Activated gamma-delta T cell treated with anti-CD3 and anti-CD28 coated beads, Interleukin-2, amount 50 U/mL, for 16 hours (primary cell): Measurements from ENCODE around the gene SLC1A2.

Experiments used
- DNase-seq: peaks from one replicate; pipeline ENCODE4 v3.0.0-alpha.2; 2020; ENCODE audit warnings: low read depth

SLC1A2 gene

DNA sequence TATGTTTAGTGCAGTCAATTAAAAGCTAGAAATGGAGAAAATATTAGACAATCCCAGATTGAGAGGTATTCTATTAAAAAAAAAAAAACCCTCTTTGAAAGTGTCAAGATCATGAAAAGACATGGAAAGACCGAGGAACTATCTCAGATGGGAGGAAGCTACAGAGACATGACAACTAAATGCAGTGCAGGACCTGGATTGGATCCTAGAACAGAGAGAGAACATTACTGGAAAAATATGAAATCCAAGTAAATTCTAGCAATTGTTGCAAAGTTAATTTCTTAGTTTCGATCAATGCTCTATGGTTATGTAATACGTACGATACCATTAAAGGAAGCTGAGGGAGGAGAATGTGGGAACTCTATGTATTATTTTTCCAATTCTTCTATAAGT is 43.2 kb downstream of the SLC1A2 start:
- DNase-seq = no peak

DNA sequence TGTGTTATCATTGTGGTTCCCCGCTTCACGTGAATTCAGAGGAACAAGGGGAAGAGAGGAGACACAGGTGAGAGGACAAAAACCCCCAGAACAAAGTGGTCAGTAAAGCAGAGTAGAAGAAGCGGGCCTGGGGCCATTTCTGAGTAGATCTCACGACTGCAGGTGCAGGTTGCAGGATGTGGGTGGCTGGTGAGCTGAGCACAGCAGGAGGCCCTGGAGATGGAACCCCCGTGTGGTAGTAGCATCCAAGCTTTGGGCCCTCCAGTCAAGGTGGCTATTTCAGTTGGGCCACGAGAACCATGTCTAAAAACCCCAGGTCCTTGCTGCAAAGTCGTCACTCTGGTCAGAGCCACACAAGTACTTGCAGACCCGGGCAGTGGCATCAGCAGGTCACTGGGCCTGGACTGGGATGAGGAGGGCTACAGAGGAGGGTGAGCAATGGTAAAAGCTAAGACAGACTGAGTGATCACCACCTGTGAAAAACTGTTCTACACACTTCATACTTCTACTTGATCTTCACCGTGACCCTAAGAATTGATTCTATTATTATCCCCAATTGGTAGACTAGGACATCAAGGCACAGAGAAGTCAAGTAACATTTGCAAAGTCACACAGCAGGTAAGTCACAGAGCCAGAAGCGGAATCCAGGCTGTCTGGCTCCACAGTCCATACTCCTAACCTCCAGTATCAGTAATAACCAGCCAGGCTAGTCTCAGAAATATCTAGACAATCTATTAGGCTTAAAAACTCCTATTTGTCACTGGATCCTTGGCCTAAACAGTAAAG is 43.8 kb downstream of the SLC1A2 start:
- no peak for DNase-seq

- no peak for DNase-seq
Measured at GRCh38 chr11:35373284-35373933, 45.9 kb downstream of the SLC1A2 start.

DNA sequence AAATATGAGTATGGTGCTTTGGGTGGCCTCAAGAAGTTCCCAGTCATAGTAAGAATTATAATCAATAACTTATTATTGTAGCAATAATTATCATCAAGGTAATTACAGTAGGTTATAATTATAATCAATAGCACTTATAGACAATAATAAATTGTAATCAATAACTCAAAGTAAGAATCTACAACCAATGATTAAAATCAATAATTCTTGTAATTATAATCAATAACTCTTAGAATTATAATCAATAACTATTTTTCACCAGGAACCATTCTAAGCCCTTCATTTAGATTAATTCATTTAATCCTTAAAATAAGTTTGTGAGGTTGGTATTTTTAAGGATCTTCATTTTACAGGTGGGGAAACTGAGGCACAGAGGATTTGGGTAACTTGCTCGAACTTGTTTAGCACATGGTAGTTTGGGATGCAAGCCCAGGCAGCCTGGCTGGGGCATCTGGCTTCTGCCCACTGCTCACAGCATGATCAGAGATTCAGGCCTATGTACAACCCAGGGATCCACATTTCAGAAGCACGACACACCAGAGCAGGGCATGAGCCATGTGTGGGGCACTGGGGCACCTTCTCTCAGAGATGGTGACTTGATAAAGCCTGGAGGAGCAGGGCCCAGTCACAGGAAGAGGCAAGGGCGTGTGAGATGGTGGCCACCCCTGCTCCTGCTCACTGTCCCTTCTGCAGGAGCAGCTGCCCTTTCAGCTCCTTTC is 46.6 kb downstream of the SLC1A2 start:
- DNase-seq = no peak

DNA sequence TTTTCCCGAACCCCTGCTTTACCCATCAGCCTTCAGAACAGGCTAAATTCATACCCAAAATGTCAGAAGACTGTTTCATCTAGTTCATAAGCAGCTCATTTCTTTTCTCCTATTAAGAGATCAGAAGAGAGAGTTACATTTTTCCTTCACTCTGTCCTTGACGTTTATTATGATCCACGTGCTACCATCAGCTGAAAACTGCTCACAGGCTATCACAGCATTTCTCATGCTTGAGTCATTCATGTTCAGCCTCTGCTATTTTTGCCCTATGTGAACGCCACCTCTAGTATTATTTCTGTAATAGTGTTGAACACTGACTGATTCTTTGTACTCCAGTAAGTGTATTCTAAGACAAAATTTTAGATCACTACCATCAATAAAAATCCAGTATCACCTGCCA is 51.9 kb downstream of the SLC1A2 start:
- DNase-seq = no peak

DNA sequence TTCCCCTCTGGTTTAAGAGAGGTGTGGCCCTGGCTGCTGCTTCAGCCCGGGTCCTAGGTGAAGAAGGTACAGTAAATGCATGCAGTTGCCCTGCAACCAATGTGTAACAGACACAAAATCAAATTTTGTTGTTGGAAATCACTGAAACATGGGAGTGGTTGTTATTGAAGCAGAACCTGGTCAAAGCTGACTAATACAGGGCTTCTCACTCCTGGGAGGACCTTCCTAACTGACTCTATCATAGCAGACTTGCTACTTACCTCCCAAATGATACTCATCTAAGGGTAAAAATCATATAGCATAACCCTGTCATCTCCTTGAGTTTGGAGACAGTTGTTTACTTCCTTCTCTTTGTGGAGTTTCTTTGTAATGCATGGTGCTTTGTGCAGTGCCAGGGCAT is 52.6 kb downstream of the SLC1A2 start:
- no peak for DNase-seq

GRCh38 chr11:35365961-35366360 is 53.4 kb downstream of the SLC1A2 start:
- DNase-seq = no peak

DNA sequence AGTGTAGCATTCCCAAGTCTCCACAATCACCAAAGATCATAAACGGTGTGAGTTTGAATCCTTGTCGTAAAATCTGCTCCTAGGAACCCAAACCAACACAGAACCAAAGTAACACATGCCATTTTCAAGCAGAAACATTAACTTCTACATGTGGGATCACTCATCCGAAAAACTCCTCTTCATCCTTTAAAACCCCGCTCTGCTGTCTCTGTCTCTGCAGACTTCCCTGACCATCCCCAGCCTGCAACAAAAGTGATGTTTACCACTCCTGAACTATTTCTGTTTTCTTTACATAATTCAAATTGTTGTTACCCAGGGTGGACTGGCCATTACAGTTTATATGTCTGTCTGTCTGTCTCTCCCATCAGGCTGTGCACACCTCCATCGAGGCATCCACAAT is 54.0 kb downstream of the SLC1A2 start:
- DNase-seq = no peak

- no peak for DNase-seq
Measured at GRCh38 chr11:35363854-35364780, 55.2 kb downstream of the SLC1A2 start.

GRCh38 chr11:35363246-35363801 is 56.0 kb downstream of the SLC1A2 start:
- DNase-seq = no peak

DNA sequence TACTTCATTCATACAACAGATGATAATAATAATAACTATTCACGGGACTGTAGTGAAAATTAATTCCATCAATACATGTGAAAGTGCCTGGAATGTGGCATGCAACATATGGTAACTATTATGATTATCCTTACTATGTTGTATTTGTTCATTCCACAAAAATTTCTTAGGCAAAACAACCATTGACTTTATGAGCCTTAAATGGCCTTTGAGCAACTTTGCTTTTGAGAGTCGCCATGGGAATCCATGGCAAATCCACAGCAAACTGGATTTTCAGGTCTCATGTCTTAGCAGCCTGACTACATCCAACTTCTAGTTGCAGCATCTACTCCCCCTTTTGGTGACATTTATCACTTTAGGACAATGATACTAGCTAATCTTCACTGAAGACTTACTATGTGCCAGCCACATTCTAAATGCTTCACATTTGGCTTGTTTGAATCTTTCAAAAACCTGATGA is 56.8 kb downstream of the SLC1A2 start:
- no peak for DNase-seq

DNA sequence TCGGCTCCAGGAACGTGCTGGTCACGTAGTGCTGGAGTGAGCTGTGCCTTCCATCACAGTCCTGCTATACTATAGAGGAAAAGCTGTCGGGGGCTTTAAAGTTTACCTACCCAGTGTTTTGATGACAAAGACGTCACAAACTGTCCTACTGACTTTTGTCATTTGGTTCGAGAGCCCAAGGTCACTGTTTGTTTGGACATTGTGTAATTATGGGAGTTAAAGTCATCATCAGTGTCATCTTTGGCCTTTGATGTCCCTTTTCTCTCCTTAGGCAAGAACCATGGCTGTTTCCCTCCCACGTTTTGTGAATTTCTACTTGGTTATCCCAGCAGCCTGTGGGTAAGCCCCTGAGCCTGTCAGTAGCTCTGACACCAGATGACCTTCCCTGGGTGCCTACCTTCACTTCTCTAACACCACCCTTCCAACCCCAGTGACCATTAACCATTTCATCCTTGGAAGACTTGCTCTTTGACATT is 59.3 kb downstream of the SLC1A2 start:
- no peak for DNase-seq

- DNase-seq = no peak
Measured at GRCh38 chr11:35359321-35360054, 59.9 kb downstream of the SLC1A2 start.

- DNase-seq = no peak
Measured at GRCh38 chr11:35358391-35358790, 61.0 kb downstream of the SLC1A2 start.

GRCh38 chr11:35357923-35358322 is 61.4 kb downstream of the SLC1A2 start:
- no peak for DNase-seq

GRCh38 chr11:35355102-35355749 is 64.1 kb downstream of the SLC1A2 start:
- DNase-seq = no peak

GRCh38 chr11:35354644-35355043 is 64.7 kb downstream of the SLC1A2 start:
- no peak for DNase-seq

- DNase-seq = no peak
Measured at GRCh38 chr11:35352077-35352888, 67.1 kb downstream of the SLC1A2 start.

DNA sequence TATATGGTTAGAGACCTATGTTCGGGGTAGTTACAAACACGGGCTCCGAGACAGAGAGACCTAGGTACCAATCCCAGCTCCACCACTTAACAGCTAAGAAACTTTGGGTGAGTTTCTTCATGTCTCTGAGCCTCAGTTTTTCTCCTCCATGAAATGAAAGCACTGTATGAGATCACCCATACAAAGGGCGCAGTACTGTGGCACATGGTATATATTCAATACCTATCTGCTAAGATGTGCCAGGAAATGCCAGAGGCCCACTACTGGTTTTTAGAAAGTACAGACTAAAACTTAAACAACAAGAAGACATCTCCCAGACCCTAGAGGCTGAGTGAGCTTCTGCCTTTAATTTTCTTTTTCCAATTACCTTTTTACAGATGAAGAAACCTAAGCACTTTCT is 69.5 kb downstream of the SLC1A2 start:
- DNase-seq = no peak
